Measurements from ENCODE around the gene SHMT2.

DNA sequence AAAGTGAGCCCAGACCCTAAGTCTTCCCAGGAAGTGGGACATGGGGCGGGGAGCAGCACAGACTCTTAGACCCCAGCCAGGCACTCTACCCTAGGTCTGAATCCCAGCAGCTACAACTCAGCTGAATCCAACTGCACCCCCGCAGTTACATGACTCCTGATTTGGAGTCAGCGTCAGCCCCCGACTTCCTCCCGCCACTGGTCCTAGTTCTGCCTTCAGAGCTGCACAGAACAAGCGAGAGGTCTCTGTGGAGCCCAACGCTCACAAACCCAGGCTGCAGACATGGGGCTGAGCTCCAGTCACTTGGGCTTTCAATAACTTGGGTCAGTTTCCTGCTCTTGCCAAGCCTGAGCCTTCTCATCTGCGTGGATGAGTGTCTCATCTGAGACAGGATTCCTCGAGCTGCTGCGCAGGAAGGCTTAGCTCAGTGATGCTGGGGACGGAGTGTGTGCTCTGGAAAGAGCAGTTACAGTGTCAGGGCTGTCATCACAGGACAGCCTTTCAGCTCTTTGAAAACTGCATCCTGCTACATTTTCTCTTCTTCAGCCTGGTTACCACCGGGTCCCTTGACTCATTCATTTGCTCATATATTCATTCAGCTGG lies 43.5 kb upstream of the SHMT2 start:
- TF ChIP-seq POLR2A (IDR thresholded peaks at IDR 0.05): no peak
- TF ChIP-seq, protein P1, sequence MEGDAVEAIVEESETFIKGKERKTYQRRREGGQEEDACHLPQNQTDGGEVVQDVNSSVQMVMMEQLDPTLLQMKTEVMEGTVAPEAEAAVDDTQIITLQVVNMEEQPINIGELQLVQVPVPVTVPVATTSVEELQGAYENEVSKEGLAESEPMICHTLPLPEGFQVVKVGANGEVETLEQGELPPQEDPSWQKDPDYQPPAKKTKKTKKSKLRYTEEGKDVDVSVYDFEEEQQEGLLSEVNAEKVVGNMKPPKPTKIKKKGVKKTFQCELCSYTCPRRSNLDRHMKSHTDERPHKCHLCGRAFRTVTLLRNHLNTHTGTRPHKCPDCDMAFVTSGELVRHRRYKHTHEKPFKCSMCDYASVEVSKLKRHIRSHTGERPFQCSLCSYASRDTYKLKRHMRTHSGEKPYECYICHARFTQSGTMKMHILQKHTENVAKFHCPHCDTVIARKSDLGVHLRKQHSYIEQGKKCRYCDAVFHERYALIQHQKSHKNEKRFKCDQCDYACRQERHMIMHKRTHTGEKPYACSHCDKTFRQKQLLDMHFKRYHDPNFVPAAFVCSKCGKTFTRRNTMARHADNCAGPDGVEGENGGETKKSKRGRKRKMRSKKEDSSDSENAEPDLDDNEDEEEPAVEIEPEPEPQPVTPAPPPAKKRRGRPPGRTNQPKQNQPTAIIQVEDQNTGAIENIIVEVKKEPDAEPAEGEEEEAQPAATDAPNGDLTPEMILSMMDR (IDR thresholded peaks at IDR 0.05): no peak
- TF ChIP-seq POLR2AphosphoS5 (IDR thresholded peaks at IDR 0.05): no peak
